K562 (cell line): ENCODE data around the gene ATP6V0A1. TPM values are rescaled to one million over a fixed set of nuclear protein-coding genes. Genes with fewer than 3 reads are reported as not detected.

Experiments
- BCL6 ChIP-seq: fragments of 250-450 bp; sonication (Bioruptor Pico); IDR thresholded peaks from 2 replicates; pipeline ENCODE4 v1.4.0; 2020
- CREBBP ChIP-seq: IDR thresholded peaks from one replicate; pipeline ENCODE4 v1.6.1; 2012; ENCODE audit warnings: low read depth, mild to moderate bottlenecking, control low read depth, inconsistent platforms, low read length
- DNMT1 ChIP-seq: fragments of 450-650 bp; IDR thresholded peaks from 2 replicates; pipeline ENCODE4 v1.6.1; 2016; ENCODE audit warnings: antibody characterized with exemption, mild to moderate bottlenecking
- DPF2 ChIP-seq: fragments of 450-650 bp; IDR thresholded peaks from 2 replicates; pipeline ENCODE4 v1.6.1; 2016
- FOXP1 ChIP-seq: sonication (generic); formaldehyde crosslinking; IDR thresholded peaks from 2 replicates; pipeline ENCODE4 v1.8.0; 2022; ENCODE audit warnings: mild to moderate bottlenecking, missing genetic modification reagents
- GATA2 ChIP-seq: sonication (generic); formaldehyde crosslinking; IDR thresholded peaks from 2 replicates; pipeline ENCODE4 v1.4.0; 2020; ENCODE audit warnings: mild to moderate bottlenecking, missing genetic modification reagents
- HDGF ChIP-seq: fragments of 450-650 bp; IDR thresholded peaks from 2 replicates; pipeline ENCODE4 v1.6.1; 2016
- HLTF ChIP-seq: fragments of 450-650 bp; IDR thresholded peaks from 2 replicates; pipeline ENCODE4 v1.6.1; 2016
- HOXB6 ChIP-seq: fragments of 250-450 bp; sonication (Bioruptor Pico); IDR thresholded peaks from 2 replicates; pipeline ENCODE4 v1.5.1; 2022; ENCODE audit warnings: mild to moderate bottlenecking, borderline replicate concordance
- IRF1 ChIP-seq: sonication (generic); formaldehyde crosslinking; IDR thresholded peaks from 2 replicates; pipeline ENCODE4 v1.8.0; 2022; ENCODE audit warnings: missing genetic modification reagents, mild to moderate bottlenecking, borderline replicate concordance
- IRF9 ChIP-seq: fragments of 450-650 bp; IDR thresholded peaks from 2 replicates; pipeline ENCODE4 v1.6.1; 2016; ENCODE audit warnings: missing biosample characterization, missing genetic modification characterization
- NFXL1 ChIP-seq: fragments of 450-650 bp; formaldehyde crosslinking; IDR thresholded peaks from 2 replicates; pipeline ENCODE4 v1.4.0; 2021; ENCODE audit warnings: mild to moderate bottlenecking
- PHF8 ChIP-seq: fragments of 200-600 bp; sonication (generic); IDR thresholded peaks from 2 replicates; pipeline ENCODE4 v1.6.1; 2012; ENCODE audit warnings: mixed run types, mild to moderate bottlenecking, inconsistent platforms, low read length, moderate library complexity, borderline replicate concordance
- RBM17 ChIP-seq: fragments of 200-400 bp; formaldehyde crosslinking; IDR thresholded peaks from 2 replicates; pipeline ENCODE4 v1.6.1; 2017; ENCODE audit warnings: low read depth, mild to moderate bottlenecking, low read length, borderline replicate concordance
- SMARCA4 ChIP-seq: fragments of 450-650 bp; IDR thresholded peaks from 2 replicates; pipeline ENCODE4 v1.6.1; 2016
- SNRNP70 ChIP-seq: fragments of 200-400 bp; formaldehyde crosslinking; optimal IDR thresholded peaks from 2 replicates; pipeline ENCODE3; 2017; ENCODE audit warnings: low read depth, low read length
- TAF7 ChIP-seq: fragments of 450-650 bp; IDR thresholded peaks from 2 replicates; pipeline ENCODE4 v1.6.1; 2016; ENCODE audit warnings: missing genetic modification characterization, missing compliant biosample characterization
- TARDBP ChIP-seq: fragments of 450-650 bp; IDR thresholded peaks from 2 replicates; pipeline ENCODE4 v1.6.1; 2016
- TFAP4 ChIP-seq: sonication (generic); formaldehyde crosslinking; IDR thresholded peaks from 2 replicates; pipeline ENCODE4 v1.8.0; 2022; ENCODE audit warnings: missing genetic modification reagents, mild to moderate bottlenecking, moderate library complexity, borderline replicate concordance
- ZFP36 ChIP-seq: fragments of 150-350 bp; IDR thresholded peaks from 2 replicates; pipeline ENCODE4 v1.6.1; 2018; ENCODE audit warnings: low read length, low read depth; ENCODE audit not compliant: partially characterized antibody
- ZNF133 ChIP-seq: fragments of 250-450 bp; sonication (Bioruptor Pico); IDR thresholded peaks from 2 replicates; pipeline ENCODE4 v1.4.0; 2020; ENCODE audit warnings: mild to moderate bottlenecking
- ZNF395 ChIP-seq: fragments of 200-800 bp; sonication (Bioruptor generic); IDR thresholded peaks from 2 replicates; pipeline ENCODE4 v1.6.1; 2017; ENCODE audit warnings: missing genetic modification characterization, missing compliant biosample characterization
- ZNF583 ChIP-seq: fragments of 250-450 bp; sonication (Bioruptor Pico); IDR thresholded peaks from 2 replicates; pipeline ENCODE4 v1.4.0; 2020
- ZNF717 ChIP-seq: fragments of 250-450 bp; sonication (Bioruptor Pico); IDR thresholded peaks from 2 replicates; pipeline ENCODE4 v1.5.0; 2021
- ZNF740 ChIP-seq, 3 experiments: fragments of 200-800 bp in 1 of 3; sonication (Bioruptor generic) in 1 of 3; sonication (generic) in 1 of 3; formaldehyde crosslinking in 1 of 3; IDR thresholded peaks; 2 replicates each; pipeline versions ENCODE4 v1.6.1 to v1.8.0; 2016 to 2022; ENCODE audit warnings: mild to moderate bottlenecking in 2 of 3, missing compliant biosample characterization in 2 of 3, missing genetic modification characterization in 2 of 3, missing genetic modification reagents in 1 of 3
- ZSCAN32 ChIP-seq: fragments of 450-650 bp; formaldehyde crosslinking; IDR thresholded peaks from 2 replicates; pipeline ENCODE4 v1.4.0; 2020; ENCODE audit warnings: mild to moderate bottlenecking, moderate library complexity
- polyA plus RNA-seq, 8 experiments: library from polyadenylated mRNA; depleted of rRNA in 4 of 8; stranded (reverse) in 5 of 8; unstranded in 3 of 8; fragments of >200 nt; fragmentation: Nextera tagmentation in 2 of 8; fragmentation: Illumina TruSeq in 1 of 8; extraction: Ambion mirVana in 2 of 8; extraction: Trizol in 1 of 8; gene quantifications; 2 replicates each; pipeline versions ENCODE4 v1.2.1 to v1.2.3, GENCODE V29; 2011 to 2014; ENCODE audit warnings: inconsistent platforms in 1 of 8, missing spikeins in 1 of 8
- total RNA-seq, 7 experiments: library from RNA; depleted of rRNA in 6 of 7; stranded (reverse); fragments of >200 nt in 6 of 7; fragmentation: Illumina TruSeq in 2 of 7; extraction: Trizol in 2 of 7; gene quantifications; 2 replicates each; pipeline versions ENCODE4 v1.2.1 to v1.2.3, GENCODE V29; 2011 to 2021; ENCODE audit warnings: low replicate concordance in 1 of 7

The ATP6V0A1 gene
- total and polyA plus RNA-seq, 9 of the 15 experiments (the other 6 are each of a cell fraction or from before 2014, with no cell fraction given) = 11.8 to 158 (median 75.5) TPM

GRCh38 chr17:42553161-42553818, 94.6 kb downstream of the ATP6V0A1 start (continued):
- TF ChIP-seq PHF8 (no peak), HOXB6 (CRISPR knock-in tag) (no peak), BCL6 (CRISPR knock-in tag) (no peak), ZNF717 (CRISPR knock-in tag) (no peak), IRF9 (tag) (no peak), DPF2 (peak; percentile 49; the same call in 1 of the 2 replicates), TAF7 (tag) (no peak), ZNF740 (CRISPR knock-in tag; IDR thresholded peaks at IDR 0.05) (peak; percentile 60; the same call in 1 of the 2 replicates), ZNF740 (tag; IDR thresholded peaks at IDR 0.05) (no peak), SMARCA4 (no peak), NFXL1 (no peak), CREBBP (no peak), ZNF395 (CRISPR knock-in tag) (no peak; the same call in 1 of the 2 replicates), DNMT1 (no peak), TARDBP (no peak), RBM17 (no peak), GATA2 (CRISPR knock-in tag) (no peak), ZNF583 (CRISPR knock-in tag) (no peak), TFAP4 (CRISPR knock-in tag) (peak; percentile 44; the same call in 1 of the 2 replicates), FOXP1 (0 out of 2 replicates have a peak, but pooled peaks have one; percentile 55), IRF1 (CRISPR knock-in tag) (no peak), HLTF (0 out of 2 replicates have a peak, but pooled peaks have one; percentile 54), ZNF133 (no peak), ZSCAN32 (CRISPR knock-in tag) (no peak), ZFP36 (no peak), SNRNP70 (no peak), HDGF (peak; percentile 77; the same call in 1 of the 2 replicates)
